GM19467 (cell line): ENCODE results near the gene SSH3.
"Not testable (repeated sequence)": the region's sequence is repeated elsewhere in the genome, so short reads cannot be mapped to it uniquely, and the experiment has no call there.

ENCODE experiments used
- ATAC-seq: cut with Tn5 transposase; IDR thresholded peaks from one replicate; pipeline ENCODE4 v1.9.1; 2021; ENCODE audit warnings: mild to moderate bottlenecking, moderate library complexity; ENCODE audit not compliant: unreplicated experiment

The SSH3 gene

DNA sequence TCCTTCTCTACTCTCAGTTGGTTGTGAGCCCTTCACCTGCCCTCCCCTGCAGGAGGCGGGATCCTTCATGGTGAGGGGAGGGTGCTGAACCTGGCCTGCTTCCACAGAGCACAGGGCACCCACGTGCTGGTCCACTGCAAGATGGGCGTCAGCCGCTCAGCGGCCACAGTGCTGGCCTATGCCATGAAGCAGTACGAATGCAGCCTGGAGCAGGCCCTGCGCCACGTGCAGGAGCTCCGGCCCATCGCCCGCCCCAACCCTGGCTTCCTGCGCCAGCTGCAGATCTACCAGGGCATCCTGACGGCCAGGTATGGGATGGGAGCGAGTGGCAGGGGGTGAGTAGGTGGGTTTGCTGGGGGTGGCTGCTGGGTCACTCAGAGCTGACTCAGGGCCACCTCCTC lies 6.3 kb downstream of the SSH3 start:
- no peak for ATAC-seq

DNA sequence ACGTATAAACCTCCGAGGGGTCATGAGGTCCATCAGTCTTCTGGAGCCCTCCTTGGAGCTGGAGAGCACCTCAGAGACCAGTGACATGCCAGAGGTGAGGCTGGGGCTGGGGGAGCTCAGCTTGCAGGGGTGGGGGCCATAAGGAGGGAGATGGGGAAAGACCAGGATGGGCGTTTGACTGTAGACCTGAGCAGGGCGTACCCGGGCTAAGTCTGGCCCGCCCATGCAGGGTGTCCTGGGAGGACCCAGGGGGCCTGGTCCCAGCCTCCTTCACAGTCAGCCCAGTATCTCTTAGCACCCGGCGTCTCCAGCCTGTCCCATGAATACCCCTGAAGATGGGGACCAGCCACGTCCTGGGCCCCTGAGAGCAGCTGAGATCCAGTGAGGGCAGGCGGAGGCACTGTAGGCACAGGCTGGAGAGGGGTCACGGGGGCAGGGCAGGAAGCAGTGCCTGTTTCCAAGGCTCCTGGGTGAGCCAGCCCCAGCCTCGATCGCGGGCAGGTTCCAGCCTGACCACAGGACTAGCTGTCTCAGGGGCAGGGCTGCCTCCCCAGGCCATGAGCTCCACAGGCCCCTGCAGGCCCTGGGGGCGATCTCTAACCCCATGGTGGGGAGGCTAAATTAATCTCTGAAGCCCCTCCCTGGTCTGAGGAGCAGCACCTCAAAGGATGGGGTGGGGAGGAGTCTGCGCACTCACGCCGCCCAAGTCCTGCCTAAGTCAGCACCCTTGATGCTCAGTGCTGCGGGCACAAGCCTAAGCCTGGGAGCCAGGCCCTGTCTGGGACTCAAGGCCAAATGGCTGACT lies 7.1 kb downstream of the SSH3 start:
- no peak for ATAC-seq

DNA sequence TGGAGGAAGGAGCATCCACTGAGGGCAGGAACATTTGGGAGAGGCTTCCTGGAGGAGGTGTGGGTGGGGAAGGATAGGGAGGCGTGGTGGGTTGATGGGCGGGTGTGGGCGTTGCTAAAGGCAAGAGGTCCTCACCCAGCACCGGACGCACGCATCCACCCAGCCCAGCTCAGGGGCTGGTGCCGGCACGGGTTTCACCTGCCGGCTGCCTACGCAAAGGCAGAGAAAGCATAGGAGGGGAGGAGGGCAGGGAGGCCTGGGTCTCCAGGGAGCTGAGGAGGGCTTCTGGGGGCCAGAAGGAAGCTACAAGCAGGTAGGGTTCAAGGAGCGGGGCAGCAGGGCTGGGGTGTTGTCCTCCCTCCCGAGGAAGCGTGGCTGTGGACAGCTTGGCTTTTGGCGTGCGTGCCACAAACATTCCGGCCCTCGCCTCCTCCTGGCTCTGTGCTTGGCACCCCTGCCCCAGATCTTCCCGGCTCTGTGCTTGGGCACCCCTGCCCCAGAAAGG lies 7.8 kb downstream of the SSH3 start:
- no peak for ATAC-seq

DNA sequence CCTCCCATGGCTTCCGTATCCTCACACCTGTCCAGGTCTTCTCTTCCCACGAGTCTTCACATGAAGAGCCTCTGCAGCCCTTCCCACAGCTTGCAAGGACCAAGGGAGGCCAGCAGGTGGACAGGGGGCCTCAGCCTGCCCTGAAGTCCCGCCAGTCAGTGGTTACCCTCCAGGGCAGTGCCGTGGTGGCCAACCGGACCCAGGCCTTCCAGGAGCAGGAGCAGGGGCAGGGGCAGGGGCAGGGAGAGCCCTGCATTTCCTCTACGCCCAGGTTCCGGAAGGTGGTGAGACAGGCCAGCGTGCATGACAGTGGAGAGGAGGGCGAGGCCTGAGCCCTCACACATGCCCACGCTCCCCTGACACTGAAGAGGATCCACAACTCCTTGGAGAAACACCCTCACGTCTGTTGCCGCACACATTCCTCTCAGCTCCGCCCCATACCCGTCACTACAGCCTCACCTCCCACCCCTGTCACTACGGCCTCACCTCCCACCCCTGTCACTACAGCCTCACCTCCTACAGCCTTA lies 8.3 kb downstream of the SSH3 start:
- ATAC-seq = no peak

DNA sequence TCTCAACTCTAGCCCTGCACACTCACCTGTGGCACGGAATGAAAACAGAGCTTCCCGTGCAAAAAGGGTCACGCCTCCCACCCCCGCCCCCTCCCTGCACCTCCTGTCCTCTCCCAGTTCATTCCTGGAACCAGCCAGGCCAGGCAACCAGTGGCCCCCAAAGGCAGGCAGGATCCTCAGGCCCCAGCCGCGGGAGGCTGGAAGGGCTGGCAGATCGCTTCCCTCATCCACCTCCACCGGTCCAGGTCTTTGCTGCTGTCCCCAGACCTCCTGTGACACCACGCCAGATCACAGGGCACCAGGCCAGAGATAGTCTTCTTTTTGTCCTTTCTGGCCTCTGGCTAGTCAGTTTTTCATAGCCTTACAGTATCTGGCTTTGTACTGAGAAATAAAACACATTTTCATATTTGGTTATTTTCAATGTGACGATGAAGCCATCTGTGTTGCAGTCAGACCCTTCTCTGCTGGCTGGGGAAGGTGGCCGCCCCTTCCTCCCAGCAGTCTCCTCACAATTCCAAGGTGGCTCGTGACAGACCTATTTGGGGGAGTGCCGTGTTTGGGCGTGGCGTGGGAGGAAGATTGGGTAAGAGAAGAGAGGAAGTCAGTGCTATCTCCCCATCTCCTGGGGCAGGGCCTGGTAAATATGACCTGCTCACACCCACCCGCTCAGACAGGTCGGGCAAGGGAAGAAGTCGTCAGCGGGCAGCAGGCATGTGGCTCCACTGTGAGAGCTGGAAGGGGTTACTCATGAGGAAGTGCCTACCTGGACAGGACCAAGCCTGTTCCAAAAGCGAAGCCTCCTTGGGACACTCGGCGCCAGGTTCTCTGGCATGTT lies 9.1 kb downstream of the SSH3 start:
- ATAC-seq = no peak

DNA sequence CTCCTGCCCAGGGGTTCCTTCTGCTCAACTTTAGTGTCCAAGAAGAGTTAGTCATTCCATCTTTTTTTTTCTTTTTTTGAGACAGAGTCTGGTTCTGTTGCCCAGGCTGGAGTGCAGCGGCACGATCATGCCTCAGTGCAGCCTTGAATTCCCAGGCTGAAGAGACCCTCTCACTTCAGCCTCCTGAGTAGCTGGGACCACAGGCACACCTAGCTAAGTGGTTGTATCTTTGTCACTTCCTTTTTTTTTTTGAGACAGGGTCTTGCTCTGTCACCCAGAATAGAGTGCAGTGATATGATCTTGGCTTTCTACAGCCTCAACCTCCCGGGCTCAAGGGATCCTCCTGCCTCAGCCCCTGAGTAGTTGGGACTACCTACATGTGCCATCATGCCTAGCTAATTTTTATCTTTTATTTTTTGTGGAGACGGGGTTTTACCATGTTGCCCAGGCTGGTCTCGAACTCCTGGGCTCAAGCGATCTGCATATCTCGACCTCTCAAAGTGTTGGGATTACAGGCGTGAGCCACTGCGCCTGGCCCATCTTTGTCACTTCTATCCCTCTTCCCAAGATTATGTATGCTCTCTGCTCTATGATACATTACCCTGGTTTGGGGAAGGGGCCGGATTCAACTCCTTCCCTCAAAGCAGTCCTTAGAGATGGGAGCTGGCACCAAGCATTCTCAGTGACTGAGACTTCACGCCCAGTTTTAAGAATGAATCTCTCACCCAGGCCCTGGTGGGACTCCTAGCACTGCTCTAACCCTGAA lies 10.0 kb downstream of the SSH3 start:
- no peak for ATAC-seq

DNA sequence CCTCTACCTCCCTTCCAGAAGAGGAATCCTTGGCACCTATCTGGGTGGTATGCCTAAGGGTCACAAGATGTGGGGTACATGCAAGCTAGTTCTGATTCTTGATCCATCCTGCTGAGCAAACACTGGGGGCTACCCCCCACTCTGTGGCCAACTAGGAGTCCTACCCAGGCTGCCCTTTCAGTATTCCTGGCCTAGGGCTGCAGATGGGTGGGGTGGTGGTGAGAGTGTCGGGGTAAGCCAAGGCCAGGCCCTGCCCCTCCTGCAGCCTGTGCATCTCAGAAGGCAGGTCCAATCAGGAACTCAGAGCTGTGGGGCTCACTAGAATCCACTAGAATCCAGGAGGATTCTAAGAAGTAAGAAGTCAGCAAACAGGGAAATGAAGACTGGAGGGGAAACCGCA lies 10.9 kb downstream of the SSH3 start:
- no peak for ATAC-seq

DNA sequence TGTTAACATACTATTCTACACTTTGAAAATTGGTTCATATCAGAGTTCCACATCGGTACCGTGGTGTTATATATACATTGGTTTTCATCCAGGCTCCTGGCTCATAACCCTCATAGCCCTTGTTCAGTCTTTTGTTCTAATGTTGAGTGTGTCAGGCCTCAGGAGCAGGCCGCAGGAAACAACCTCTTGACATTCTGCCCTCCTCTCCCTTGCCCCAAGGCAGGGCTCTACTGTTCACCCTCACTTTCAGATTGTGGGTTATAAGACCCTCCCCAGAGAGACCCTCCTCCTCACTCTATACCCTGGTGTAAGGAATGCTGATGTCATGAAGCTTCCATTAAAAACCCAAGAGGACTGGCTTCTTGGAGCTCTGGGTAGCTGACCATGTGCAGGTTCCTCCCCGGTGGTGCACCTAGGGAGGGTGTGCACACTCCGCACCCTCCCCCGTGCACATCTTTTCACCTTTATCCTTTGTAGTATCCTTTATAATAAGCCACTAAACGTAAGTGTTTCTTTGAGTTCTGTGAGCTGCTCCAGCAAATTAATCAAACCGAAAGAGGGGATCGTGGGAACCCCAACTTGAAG lies 12.1 kb downstream of the SSH3 start:
- no peak for ATAC-seq

DNA sequence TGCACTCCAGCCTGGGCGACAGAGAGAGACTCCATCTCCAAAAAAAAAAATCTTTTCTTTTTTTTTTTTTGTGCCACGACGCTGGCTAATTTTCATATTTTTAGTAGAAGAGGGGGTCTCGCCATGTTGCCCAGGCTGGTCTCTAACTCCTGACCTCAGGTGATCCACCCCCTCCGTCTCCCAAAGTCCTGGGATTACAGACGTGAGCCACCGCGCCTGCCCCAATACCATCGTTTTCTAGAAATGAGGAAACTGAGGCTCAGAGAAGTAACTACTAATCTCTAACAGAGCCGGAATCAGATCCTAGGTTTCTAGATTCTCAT lies 13.5 kb downstream of the SSH3 start:
- ATAC-seq = no peak

DNA sequence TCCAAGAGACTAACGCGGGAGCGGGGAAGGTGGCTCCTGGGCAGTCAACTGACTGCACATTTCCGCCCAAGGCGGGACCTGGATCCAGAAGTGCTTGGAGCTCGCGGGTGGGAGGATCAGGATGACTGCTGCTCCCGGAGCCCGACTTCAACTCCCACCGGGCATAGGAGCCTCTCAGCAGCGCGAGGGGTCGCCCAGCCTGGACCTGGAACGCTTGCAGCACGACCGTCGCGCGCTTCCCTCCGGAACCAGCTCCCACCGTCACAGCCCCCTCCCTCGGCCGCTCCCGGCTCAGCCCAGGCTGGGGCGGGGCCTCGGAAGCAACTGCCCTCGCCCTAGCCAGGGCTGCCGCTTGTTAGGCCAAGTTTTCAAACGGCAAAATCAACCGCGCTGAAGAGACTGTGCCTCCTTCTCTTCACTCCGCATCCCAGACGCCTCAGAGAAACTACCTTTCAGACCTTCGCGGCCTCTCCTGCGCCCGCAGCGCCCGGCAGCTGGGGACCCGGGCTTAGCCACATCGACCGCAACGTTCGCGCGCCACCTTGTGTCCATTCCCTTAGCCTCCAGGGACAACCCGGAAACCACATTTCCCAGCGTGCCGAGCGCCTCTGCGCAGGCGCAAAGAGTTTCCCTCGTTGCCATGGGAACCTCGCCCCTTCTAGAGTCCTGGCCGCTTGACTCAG lies 14.0 kb downstream of the SSH3 start:
- ATAC-seq = peak; percentile 74

DNA sequence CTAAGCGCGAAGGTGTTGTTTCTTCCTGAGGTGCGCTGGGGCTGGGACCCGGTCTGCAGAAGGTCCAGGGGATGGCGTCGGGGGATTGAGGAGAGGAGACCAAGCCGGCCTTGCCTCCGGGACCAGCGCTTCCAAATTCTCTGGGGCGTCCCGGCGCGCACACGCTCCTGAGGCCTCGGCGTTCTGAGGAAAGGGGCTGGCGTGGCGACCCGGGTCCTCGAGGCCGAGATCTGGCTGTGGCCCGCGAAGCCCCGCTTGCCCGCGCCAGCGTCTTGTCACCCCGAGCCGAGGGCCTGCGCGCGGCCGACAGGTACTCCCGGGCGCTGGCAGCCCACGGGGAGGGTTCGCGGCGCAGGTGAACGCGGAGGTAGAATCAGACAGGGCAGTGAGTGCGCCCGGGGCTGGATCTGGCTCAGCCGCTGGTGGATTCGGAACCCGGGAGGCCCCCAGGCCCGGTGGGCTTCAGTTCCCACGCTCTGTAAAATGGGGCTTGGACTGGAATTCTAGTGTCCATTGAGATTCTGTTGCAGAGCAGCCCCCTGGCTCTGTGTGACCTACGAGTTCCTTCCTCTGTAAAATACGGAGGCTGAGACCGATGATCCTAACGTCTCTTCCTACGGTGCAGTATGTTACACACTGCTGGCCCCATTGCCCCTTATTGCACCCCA lies 14.7 kb downstream of the SSH3 start:
- peak; percentile 17 for ATAC-seq

DNA sequence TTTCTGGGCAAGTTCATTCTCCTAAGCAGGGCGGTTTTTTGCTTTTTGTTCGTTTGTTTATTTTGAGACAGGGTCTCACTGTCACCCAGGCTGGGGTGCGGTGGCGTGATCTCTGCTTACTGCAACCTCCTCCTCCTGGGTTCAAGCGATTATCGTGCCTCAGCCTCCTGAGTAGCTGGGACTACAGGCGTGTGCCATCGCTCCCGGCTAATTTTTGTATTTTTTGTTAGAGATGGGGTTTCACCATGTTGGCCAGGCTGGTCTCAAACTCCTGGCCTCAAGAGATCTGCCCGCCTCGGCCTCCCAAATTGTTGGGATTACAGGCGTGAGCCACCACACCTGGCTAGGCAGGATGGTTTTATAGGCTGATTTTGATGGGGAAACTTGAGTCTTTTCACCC lies 15.5 kb downstream of the SSH3 start:
- not testable (repeated sequence) for ATAC-seq

DNA sequence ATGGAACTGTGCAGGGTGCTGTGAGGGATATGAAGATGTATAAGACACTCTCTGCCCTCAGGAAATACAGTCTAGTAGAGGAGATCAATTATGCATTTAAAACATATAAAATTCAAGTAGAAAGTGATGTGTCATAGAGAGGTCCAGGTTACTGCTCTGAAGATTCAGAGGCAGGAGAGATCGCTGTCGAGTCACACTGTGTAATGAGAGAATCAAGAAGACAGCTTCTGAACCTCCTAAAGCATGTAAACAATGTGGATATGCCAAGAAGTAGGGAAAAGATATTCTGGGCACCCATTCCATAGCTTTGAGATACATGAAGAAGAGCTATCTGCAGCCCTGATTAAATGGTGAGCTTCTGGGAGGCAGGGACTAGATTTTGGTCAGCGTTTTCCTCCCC lies 16.7 kb downstream of the SSH3 start:
- ATAC-seq = no peak

DNA sequence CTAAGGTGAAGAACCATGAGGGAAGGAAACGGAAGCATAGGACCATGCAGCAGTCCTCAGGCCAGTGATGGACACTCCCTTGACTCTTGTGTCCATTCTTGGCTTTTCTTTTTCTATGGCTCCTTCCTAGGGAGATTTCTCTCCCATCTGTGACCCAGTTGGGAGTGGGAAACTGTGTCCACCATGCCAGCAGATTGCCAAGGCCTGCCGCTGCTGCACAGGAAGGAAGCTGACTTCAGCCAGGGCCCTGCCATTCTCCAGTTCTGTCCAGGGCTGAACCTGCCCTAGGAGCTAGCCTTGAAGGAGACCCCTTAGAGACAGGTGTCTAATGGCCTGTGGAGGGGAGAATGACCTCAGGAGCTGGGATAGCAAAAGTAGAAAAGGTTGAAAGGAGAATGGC lies 17.4 kb downstream of the SSH3 start:
- no peak for ATAC-seq

DNA sequence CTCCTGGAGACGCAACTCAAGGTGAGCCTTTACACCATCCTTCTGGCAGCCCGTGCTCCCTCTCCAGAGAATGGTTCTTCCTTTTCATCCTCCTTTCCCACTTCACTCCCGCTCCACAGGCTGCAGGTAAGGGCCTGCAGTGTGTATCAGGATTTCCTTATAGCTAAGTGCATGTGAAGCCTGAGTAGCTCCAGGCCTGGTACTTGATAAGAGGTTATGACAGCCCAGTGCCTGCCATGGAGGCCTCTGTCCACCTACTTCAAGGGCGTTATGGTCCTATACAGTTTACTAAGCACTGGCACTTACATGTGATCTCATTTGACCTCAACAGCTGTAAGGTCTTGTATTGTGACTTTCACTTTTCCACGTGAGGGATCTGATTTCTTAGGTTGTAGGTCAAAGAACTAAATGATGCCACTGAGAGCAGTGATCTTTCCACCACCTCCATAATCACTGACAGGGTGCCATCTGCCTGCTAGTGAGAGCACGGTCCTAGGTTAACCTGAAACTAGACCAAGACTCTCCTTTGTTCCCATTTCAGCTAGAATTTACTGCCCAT lies 18.1 kb downstream of the SSH3 start:
- no peak for ATAC-seq

DNA sequence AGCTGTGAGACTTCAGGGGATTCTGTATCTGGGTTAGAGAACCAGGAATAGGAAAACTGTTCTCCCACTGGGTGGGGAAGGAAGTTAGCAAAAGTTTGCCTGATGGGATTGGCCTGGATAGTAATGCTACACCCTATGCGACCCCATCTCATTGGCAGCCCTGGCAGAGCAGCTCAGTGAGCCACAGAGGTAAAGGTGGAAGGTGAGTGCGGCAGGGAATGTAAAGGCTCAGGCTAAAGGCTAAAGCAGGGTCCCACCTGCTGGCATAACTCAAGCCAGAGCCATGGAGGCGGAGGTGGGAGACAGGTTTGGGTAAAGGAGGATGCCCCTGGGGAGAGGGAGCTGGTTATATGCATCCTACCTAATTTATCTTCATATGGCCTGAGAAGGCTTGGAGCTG lies 18.7 kb downstream of the SSH3 start:
- no peak for ATAC-seq

DNA sequence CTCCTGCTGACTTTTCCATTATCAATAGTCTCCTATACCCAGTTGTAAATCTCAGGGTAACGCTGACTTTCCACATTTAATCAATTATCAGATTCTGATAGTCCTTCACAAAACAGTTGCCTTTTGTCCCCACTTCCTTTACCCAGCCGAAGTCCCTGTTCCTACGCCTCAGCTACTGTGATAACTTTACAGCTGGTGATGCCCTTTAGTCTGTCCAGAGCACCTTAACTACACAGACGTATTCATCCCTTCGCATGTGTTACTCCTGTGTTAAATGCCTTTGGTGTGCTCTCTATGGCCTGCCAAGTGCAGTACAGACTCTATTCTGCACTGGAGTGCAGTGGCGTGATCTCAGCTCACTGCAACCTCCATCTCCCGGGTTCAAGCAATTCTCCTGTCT lies 20.2 kb downstream of the SSH3 start:
- no peak for ATAC-seq

DNA sequence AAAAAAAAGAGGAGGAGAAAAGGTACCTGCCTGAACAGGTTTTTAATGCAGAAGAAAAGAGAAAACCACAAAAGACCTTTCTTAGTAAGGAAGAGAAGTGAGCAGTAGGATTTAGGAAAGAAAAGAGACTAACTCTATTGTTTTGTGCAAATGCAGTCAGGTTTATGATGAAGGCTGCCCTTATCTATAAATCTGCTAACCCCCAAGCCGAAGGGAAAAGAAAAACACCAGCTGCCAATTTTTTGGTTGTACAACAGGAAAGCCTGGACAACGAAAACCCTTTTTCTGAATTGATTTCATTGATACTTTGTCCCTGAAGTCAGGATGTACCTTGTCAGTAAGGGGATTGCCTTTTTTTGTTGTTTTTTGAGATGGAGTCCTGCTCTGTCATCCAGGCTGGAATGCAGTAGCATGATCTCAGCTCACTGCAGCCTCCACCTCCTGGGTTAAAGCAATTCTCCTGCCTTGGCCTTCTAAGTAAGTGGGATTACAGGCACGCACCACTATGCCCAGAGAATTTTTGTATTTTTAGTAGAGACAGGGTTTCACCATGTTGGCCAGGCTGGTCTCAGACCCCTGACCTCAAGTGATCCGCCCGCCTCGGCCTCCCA lies 28.9 kb downstream of the SSH3 start:
- ATAC-seq = no peak

DNA sequence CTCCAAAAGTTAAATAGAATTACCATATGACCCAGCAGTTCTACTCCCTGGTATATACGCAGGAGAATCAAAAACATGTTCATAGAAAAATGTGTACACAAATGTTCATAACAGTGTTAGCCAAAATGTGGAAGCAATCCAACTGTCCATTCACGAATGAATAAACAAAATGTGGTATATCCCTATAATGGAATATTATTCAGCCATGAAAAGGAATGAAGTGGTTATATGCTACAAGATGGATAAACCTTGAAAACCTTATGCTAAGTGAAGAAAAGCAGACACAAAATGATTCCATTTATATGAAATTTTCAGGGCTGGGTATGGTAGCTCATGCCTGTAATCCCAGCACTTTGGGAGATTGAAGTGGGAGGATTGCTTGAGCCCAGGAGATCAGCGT lies 33.9 kb downstream of the SSH3 start:
- ATAC-seq = no peak
